ENCODE results near the gene ECT2L. TPM values are rescaled to one million over a fixed set of nuclear protein-coding genes. Genes with fewer than 3 reads are reported as not detected.

Gene ECT2L
- total and polyA plus RNA-seq, 2 of the 13 experiments (the other 11 are each of a cell fraction or from before 2014, with no cell fraction given), result 0.12 TPM; not detected in 1

- TF ChIP-seq, protein P1, sequence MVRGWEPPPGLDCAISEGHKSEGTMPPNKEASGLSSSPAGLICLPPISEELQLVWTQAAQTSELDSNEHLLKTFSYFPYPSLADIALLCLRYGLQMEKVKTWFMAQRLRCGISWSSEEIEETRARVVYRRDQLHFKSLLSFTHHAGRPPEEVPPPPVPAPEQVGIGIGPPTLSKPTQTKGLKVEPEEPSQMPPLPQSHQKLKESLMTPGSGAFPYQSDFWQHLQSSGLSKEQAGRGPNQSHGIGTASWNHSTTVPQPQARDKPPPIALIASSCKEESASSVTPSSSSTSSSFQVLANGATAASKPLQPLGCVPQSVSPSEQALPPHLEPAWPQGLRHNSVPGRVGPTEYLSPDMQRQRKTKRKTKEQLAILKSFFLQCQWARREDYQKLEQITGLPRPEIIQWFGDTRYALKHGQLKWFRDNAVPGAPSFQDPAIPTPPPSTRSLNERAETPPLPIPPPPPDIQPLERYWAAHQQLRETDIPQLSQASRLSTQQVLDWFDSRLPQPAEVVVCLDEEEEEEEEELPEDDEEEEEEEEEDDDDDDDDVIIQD (CRISPR knock-in tag; IDR thresholded peaks at IDR 0.05; ENCODE audit: low read depth), result peak; percentile 19; the same call in 1 of the 2 replicates
- TF ChIP-seq ZC3H13 (CRISPR knock-in tag; IDR thresholded peaks at IDR 0.05) (no peak), SNAI1 (CRISPR knock-in tag; IDR thresholded peaks at IDR 0.05; ENCODE audit: borderline replicate concordance) (no peak), MEIS1 (CRISPR knock-in tag; IDR thresholded peaks at IDR 0.05; ENCODE audit: borderline replicate concordance) (peak; percentile 90), ZMAT3 (CRISPR knock-in tag; conservative IDR thresholded peaks at IDR 0.05) (peak; percentile 50; the same call in 1 of the 2 replicates), SPEN (CRISPR knock-in tag; IDR thresholded peaks at IDR 0.05; ENCODE audit: low read depth) (peak; percentile 60; the same call in 1 of the 2 replicates), CEBPG (CRISPR knock-in tag; IDR thresholded peaks at IDR 0.05) (peak; percentile 41), SIN3A (IDR thresholded peaks at IDR 0.05; ENCODE audit: borderline replicate concordance, low read depth, low read length) (peak; percentile 98), NRL (CRISPR knock-in tag; IDR thresholded peaks at IDR 0.05; ENCODE audit: borderline replicate concordance) (peak; percentile 76), ZNF264 (CRISPR knock-in tag; IDR thresholded peaks at IDR 0.05) (peak; percentile 45; the same call in 1 of the 2 replicates), RERE (CRISPR knock-in tag; IDR thresholded peaks at IDR 0.05; ENCODE audit: low read depth) (no peak; the same call in 1 of the 2 replicates), ZNF790 (CRISPR knock-in tag; IDR thresholded peaks at IDR 0.05; ENCODE audit: borderline replicate concordance) (peak; percentile 76; the same call in 1 of the 2 replicates), ZNF607 (CRISPR knock-in tag; IDR thresholded peaks at IDR 0.05; ENCODE audit: borderline replicate concordance) (no peak), NFYB (CRISPR knock-in tag; IDR thresholded peaks at IDR 0.05) (peak; percentile 84), BORCS8-MEF2B (CRISPR knock-in tag; IDR thresholded peaks at IDR 0.05) (peak; percentile 48; the same call in 1 of the 2 replicates), FOXP1 (IDR thresholded peaks at IDR 0.05) (peak; percentile 89), FOXP1 (CRISPR knock-in tag; IDR thresholded peaks at IDR 0.05) (peak; percentile 66)
- TF ChIP-seq, protein P2, sequence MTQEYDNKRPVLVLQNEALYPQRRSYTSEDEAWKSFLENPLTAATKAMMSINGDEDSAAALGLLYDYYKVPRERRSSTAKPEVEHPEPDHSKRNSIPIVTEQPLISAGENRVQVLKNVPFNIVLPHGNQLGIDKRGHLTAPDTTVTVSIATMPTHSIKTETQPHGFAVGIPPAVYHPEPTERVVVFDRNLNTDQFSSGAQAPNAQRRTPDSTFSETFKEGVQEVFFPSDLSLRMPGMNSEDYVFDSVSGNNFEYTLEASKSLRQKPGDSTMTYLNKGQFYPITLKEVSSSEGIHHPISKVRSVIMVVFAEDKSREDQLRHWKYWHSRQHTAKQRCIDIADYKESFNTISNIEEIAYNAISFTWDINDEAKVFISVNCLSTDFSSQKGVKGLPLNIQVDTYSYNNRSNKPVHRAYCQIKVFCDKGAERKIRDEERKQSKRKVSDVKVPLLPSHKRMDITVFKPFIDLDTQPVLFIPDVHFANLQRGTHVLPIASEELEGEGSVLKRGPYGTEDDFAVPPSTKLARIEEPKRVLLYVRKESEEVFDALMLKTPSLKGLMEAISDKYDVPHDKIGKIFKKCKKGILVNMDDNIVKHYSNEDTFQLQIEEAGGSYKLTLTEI (CRISPR knock-in tag; conservative IDR thresholded peaks at IDR 0.05), result no peak
These were observed 22.5 kb upstream of the ECT2L start, which contains the start of gene CCDC28A (continued) for GRCh38 chr6:138773177-138774091.
